Adipocyte (in vitro differentiated cells): ENCODE data around the gene TRPC1.

Experiments
- DNase-seq: peaks from one replicate; pipeline ENCODE4 v3.0.0-alpha.2; 2015; ENCODE audit warnings: low read depth
- H3K27me3 ChIP-seq: replicated peaks from 2 replicates; pipeline ENCODE4 v1.7.0; 2013; ENCODE audit warnings: mild to moderate bottlenecking, low read length, moderate library complexity; ENCODE audit not compliant: control insufficient read depth, insufficient read depth
- H3K36me3 ChIP-seq: 2 replicates; pipeline ENCODE4 v1.7.0; 2013; ENCODE audit warnings: low read length, mild to moderate bottlenecking, moderate library complexity; ENCODE audit not compliant: control insufficient read depth, insufficient read depth, severe bottlenecking
- H3K4me1 ChIP-seq: 2 replicates; pipeline ENCODE4 v1.7.0; 2013; ENCODE audit warnings: mild to moderate bottlenecking, low read length, moderate library complexity; ENCODE audit not compliant: control insufficient read depth, insufficient read depth
- H3K4me3 ChIP-seq: 2 replicates; pipeline ENCODE4 v1.7.0; 2013; ENCODE audit warnings: mild to moderate bottlenecking, low read length, moderate library complexity
- H3K9ac ChIP-seq: 2 replicates; pipeline ENCODE4 v1.7.0; 2013; ENCODE audit warnings: mild to moderate bottlenecking, low read length, moderate library complexity
- H3K9me3 ChIP-seq: 2 replicates; pipeline ENCODE4 v1.7.0; 2013; ENCODE audit warnings: mild to moderate bottlenecking, low read length, moderate library complexity; ENCODE audit not compliant: control insufficient read depth

Gene TRPC1

DNA sequence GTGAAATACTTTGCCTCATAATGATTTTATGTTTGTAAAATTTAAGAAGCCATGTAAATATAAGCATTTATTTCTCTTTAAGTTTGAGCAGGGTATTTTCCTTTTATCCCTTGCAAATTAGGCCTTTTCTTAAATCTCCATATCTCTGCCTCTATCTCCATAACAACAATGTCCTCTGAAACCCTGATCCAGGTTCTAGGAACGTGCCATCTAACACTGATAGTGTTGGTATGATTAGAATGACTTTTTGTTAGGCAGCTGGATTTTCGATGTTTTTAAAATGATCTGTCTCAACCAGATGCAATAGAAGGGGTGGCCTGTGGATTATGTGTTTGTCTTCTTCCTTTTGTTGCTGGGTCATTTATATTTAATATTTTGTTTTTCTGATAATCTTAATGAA is 77.9 kb downstream of the TRPC1 start:
- DNase-seq = no peak
- Histone ChIP-seq H3K9ac (no peak overlapping the region), H3K27me3 (no peaks in the 10 kb centered on the region), H3K4me1 (peaks cover 6% of the 10 kb centered on the region), H3K9me3 (no peaks in the 10 kb centered on the region), H3K4me3 (no peak overlapping the region), H3K36me3 (peaks cover 17% of the 10 kb centered on the region)

DNA sequence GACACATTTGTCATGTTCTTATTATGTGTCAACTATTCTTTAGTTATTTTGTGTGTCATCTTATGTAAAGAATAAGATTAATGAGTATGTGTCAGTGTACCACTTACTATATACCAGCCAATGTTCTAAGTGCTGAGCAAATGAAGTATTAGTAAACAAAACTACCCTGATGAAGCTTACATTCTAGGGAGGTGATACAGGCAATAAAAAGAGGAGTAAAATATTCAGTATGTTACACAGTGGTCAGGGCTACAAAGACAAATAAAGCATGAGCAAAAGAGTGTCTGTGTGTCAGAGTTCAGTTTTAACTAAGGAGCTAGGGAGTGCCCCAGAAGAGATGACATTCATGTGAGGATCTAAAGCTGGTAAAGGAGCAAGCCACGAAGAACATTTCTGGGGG is 79.1 kb downstream of the TRPC1 start:
- Histone ChIP-seq H3K27me3 (no peaks in the 10 kb centered on the region), H3K9ac (no peak overlapping the region), H3K36me3 (peaks cover 23% of the 10 kb centered on the region), H3K4me3 (no peak overlapping the region), H3K4me1 (peaks cover 6% of the 10 kb centered on the region), H3K9me3 (no peaks in the 10 kb centered on the region)
- DNase-seq = no peak

DNA sequence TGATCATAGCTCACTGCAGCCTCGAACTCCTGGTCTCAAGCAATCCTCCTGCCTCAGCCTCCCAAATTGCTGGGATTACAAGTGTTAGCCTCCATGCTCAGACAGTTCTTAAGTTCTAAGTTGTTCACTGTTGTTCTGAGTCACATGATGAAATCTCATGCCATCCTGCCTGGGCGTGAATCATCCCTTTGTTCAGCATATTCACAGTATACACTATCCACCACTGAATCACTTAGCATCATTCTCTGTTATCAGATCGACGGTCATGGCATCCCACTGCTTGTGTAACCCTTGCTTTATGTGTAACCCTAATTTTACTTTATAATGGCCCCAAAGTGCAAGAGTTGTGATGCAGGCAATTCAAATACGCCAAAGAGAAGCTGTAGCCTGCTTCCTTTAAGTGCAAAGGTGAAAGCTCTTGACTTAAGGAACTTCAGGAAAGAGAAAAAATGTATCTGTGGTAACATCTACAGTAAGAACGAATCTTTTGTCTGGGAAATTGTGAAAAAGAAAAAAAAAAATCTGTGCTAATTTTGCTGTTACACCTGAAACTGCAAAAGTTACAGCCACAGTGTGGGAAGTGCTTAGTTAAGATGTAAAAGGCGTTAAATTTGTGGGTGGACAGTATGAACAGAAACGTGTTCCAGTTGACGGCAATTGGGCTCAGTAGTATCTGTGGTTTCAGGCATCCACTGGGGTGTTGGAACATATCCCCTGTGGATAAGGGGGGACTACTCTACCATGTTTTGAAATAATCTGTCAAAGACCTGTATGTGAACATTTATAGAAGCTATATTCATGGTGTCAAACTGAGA is 84.5 kb downstream of the TRPC1 start:
- Histone ChIP-seq H3K9me3 (no peaks in the 10 kb centered on the region), H3K27me3 (no peaks in the 10 kb centered on the region), H3K4me3 (no peak overlapping the region), H3K9ac (no peak overlapping the region), H3K4me1 (peaks cover 1% of the 10 kb centered on the region), H3K36me3 (peaks cover 46% of the 10 kb centered on the region)
- DNase-seq = peak; percentile 39

DNA sequence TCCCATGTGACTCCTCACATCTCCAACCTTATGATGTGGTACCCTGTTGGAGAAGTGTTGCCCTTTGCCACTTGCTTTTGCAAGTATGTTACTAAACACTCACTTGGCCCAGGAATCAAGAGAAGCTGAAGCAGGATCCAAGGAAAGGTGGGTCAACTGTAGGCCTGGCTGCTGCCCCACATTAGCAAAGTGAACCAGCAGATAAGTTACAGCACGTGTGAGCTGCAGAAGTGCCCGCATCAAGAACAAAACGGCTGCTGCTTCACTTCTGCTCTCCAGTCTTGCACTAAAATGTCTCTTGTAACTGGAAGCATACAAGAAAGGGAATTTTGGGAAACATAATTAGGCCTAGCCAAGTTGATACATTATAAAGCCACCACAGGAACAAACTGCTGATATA is 85.4 kb downstream of the TRPC1 start:
- no peak for DNase-seq
- H3K4me1 ChIP-seq = no peaks in the 10 kb centered on the region
- H3K27me3 ChIP-seq = no peaks in the 10 kb centered on the region
- H3K9ac ChIP-seq = no peak overlapping the region
- H3K9me3 ChIP-seq = no peaks in the 10 kb centered on the region
- H3K4me3 ChIP-seq = no peak overlapping the region
- peaks cover 43% of the 10 kb centered on the region for H3K36me3 ChIP-seq

DNA sequence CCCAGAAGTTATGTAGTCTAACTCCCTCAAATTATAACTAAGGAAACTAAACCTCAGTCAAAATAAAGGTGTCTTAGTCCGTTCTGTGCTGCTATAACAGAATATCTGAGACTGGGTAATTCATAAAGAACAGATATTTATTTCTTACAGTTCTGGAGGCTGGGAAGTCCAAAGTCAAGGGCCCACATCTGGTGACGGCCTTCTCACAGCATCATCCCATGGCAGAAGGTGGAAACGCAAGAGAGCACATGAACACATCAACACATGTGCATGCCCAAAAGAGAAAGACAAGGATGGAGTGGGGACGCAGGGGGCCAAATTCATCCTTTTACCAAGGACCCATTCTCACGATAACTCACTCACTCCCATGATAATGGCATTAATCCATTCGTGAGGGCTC is 92.0 kb downstream of the TRPC1 start:
- Histone ChIP-seq H3K27me3 (no peaks in the 10 kb centered on the region), H3K4me1 (no peaks in the 10 kb centered on the region), H3K9me3 (no peaks in the 10 kb centered on the region), H3K4me3 (no peak overlapping the region), H3K9ac (no peak overlapping the region), H3K36me3 (peaks cover 64% of the 10 kb centered on the region)
- DNase-seq = no peak

DNA sequence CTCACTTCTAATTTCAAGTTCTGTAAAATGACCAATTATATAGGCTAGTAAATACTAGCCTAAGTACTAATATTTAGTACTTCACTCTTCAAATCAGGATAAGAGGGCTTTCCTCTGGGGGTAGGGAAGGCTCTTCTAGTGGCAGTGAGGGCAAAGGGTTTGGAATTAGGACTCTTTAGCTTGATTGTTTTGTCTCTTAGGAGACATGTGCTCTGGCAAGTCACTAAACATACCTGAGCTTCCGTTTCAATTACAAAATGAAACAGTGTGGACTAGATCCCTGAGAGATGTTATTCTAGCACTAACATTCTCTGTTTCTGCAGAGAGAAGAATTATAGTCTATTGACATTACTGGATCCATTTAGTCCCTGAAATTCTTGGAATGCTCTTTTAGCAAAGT is 93.5 kb downstream of the TRPC1 start:
- Histone ChIP-seq H3K4me3 (no peak overlapping the region), H3K27me3 (no peaks in the 10 kb centered on the region), H3K4me1 (no peaks in the 10 kb centered on the region), H3K9me3 (no peaks in the 10 kb centered on the region), H3K9ac (no peak overlapping the region), H3K36me3 (peaks cover 71% of the 10 kb centered on the region)
- no peak for DNase-seq

DNA sequence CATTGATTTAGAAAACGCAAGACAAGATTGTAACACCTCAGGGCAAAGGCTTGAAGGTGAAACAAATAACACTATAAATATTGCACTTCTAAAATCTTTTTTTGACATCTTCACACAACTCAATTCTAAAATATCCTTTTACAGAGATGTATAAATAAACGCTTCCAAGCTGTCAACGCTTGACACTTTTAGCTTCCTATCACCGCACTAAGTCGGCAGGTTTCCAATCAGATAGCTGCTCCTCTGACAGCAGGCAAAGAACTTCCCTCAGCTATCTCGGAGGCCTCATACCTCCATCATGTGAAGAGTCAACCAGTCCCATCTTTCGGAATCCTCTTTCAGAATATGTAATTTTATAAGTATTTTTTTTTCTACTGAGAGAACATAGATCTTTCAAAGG is 94.1 kb downstream of the TRPC1 start:
- H3K27me3 ChIP-seq = no peaks in the 10 kb centered on the region
- H3K4me1 ChIP-seq = no peaks in the 10 kb centered on the region
- no peak overlapping the region for H3K4me3 ChIP-seq
- H3K9me3 ChIP-seq = no peaks in the 10 kb centered on the region
- no peak for DNase-seq
- H3K36me3 ChIP-seq = peaks cover 69% of the 10 kb centered on the region
- no peak overlapping the region for H3K9ac ChIP-seq

DNA sequence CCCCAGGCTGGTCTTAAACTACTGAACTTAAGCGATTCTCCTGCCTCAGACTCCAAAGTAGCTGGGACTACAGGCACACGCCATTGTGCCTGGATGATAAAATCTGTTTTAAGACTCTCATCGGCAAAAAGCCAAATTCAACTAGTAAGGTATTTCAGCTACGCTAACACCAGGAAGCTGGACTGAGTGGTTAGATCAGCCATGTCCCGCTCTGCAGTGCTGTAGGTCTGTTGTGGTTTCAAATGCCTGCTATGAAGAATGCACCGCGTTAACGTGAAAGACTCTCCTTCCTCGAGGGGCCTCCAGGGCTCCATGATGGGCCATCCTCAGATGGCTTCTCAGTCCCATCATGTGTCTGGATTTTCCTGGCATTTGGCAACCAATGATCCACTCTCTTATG is 94.8 kb downstream of the TRPC1 start:
- no peak overlapping the region for H3K4me3 ChIP-seq
- no peaks in the 10 kb centered on the region for H3K9me3 ChIP-seq
- H3K9ac ChIP-seq = no peak overlapping the region
- H3K27me3 ChIP-seq = no peaks in the 10 kb centered on the region
- H3K4me1 ChIP-seq = no peaks in the 10 kb centered on the region
- DNase-seq = no peak
- peaks cover 66% of the 10 kb centered on the region for H3K36me3 ChIP-seq

DNA sequence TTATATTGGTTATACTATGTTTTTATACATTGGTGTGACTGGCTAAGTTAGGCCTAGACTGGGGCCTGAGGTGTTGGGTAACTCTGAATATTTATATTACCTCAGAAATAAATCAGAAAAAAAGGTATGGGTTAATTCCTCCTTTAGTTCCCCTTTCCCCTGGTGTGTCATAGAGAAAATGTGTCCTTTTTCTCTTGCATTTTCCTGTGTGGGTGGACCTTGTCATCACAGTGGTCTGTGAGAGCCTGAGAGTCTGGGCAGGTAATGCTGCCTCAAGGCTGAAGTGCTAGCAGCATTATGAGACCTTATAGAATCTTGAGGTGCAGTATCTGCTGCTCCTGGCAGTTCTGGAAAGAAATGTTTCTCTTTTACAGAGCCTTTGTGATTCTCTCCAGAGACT is 95.3 kb downstream of the TRPC1 start:
- H3K4me1 ChIP-seq = no peaks in the 10 kb centered on the region
- no peak overlapping the region for H3K4me3 ChIP-seq
- no peaks in the 10 kb centered on the region for H3K27me3 ChIP-seq
- no peaks in the 10 kb centered on the region for H3K9me3 ChIP-seq
- DNase-seq = no peak
- peaks cover 66% of the 10 kb centered on the region for H3K36me3 ChIP-seq
- no peak overlapping the region for H3K9ac ChIP-seq

DNA sequence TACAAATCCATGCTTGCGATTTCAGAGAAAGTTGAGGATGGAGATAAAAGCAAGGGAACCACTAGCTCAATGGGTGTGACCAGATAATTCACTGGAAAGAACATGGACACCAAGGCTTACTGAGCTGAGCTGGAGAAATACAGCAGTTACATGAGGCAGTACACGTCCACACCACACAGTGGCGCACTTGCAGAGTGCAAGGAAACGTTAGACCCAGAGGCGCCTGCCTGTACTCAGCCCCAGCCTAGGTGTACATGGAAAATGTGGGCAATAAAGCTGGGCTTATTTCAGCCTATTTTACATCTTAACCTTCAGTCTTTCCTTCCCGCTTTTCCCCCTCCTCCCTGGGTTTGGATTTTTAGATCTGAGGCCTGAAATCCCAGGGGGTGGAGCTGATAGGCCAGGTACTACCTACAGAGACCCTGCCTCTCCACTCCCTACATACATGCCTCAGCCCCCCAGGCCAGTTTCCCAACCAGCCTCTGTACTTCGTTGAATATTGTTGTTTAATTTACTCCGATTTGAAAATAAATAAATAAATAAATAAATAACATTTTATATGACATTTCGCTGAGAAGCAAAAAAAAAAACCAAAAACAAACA is 105.0 kb downstream of the TRPC1 start:
- H3K9me3 ChIP-seq = no peaks in the 10 kb centered on the region
- peaks cover 3% of the 10 kb centered on the region for H3K4me1 ChIP-seq
- no peak overlapping the region for H3K9ac ChIP-seq
- H3K27me3 ChIP-seq = no peaks in the 10 kb centered on the region
- peaks cover 22% of the 10 kb centered on the region for H3K36me3 ChIP-seq
- DNase-seq = peak; percentile 91
- no peak overlapping the region for H3K4me3 ChIP-seq

DNA sequence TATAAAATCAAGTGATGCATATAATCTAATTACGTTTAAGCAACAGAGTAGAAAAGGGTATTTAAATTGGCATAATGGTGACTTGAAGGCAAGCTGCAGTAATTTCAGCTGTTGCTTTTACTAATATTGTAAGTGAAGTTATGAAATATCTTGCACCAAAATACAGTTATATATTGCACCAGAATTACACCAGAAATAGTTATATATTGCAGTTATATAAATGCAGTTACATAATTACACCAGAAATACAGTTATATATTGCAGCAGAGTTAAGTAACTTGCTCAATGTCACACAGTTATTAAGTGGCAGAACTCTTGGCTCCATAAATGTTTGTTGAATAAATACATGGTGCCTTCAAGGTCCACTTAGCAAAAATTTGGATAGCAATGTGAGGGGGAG is 113.7 kb downstream of the TRPC1 start:
- Histone ChIP-seq H3K36me3 (peaks cover 35% of the 10 kb centered on the region), H3K9ac (no peak overlapping the region), H3K4me1 (no peaks in the 10 kb centered on the region), H3K27me3 (no peaks in the 10 kb centered on the region), H3K9me3 (peaks cover 3% of the 10 kb centered on the region), H3K4me3 (no peak overlapping the region)
- no peak for DNase-seq
